Stimulated activated CD8-positive, alpha-beta memory T cell treated with anti-CD3 and anti-CD28 coated beads, Interleukin-4, amount 100 ng/mL, for 4 hours (primary cell): ENCODE data around the gene ABCA5.

Experiments used
- DNase-seq, 2 donors: peaks; one replicate each; pipeline ENCODE4 v3.0.0-alpha.2; 2020; ENCODE audit warnings: low read depth in 2 of 2, low spot score in 1 of 2

Gene ABCA5

GRCh38 chr17:69327060-69327831 is at the start of gene ABCA5:
Gene ABCA5, minus strand, starts transcription at chr17:69327133. Its CDS starts 12,718 bp downstream, at chr17:69314415.
- peak; percentile 47 to 79 for DNase-seq

GRCh38 chr17:69375229-69375628 is 48.3 kb upstream of the ABCA5 start:
- no peak for DNase-seq

- DNase-seq: no peak
Observed at GRCh38 chr17:69373069-69373468, 46.1 kb upstream of the ABCA5 start.

- no peak for DNase-seq
Observed at GRCh38 chr17:69367298-69367697, 40.4 kb upstream of the ABCA5 start.

GRCh38 chr17:69363488-69364210 is 36.7 kb upstream of the ABCA5 start:
- no peak for DNase-seq

GRCh38 chr17:69361156-69361555 is 34.2 kb upstream of the ABCA5 start:
- no peak for DNase-seq

GRCh38 chr17:69358688-69359596 is 32.0 kb upstream of the ABCA5 start:
- DNase-seq: no peak

- DNase-seq: no peak
Observed at GRCh38 chr17:69357701-69358100, 30.8 kb upstream of the ABCA5 start.

GRCh38 chr17:69356625-69357024 is 29.7 kb upstream of the ABCA5 start:
- DNase-seq: no peak

GRCh38 chr17:69350911-69351310 is 24.0 kb upstream of the ABCA5 start:
- DNase-seq: no peak

- DNase-seq: no peak
Observed at GRCh38 chr17:69348429-69348828, 21.5 kb upstream of the ABCA5 start.

GRCh38 chr17:69346766-69347165 is 19.8 kb upstream of the ABCA5 start:
- no peak for DNase-seq

- DNase-seq: no peak
Observed at GRCh38 chr17:69344939-69345338, 18.0 kb upstream of the ABCA5 start.

GRCh38 chr17:69342896-69343644 is 16.1 kb upstream of the ABCA5 start:
- DNase-seq: no peak

- DNase-seq: no peak
Observed at GRCh38 chr17:69339937-69340336, 13.0 kb upstream of the ABCA5 start.

- no peak for DNase-seq
Observed at GRCh38 chr17:69336996-69337395, 10.1 kb upstream of the ABCA5 start.

GRCh38 chr17:69336580-69336979 is 9.6 kb upstream of the ABCA5 start:
- DNase-seq: no peak

- no peak for DNase-seq
Observed at GRCh38 chr17:69335058-69335457, 8.1 kb upstream of the ABCA5 start.

GRCh38 chr17:69333561-69333960 is 6.6 kb upstream of the ABCA5 start:
- DNase-seq: no peak

- DNase-seq: no peak
Observed at GRCh38 chr17:69331756-69332155, 4.8 kb upstream of the ABCA5 start.
